ENCODE results near the gene NCBP2L.

GRCh38 chrX:107780525-107780924 lies 3.0 kb downstream of the NCBP2L start:
- TF ChIP-seq, protein P1, sequence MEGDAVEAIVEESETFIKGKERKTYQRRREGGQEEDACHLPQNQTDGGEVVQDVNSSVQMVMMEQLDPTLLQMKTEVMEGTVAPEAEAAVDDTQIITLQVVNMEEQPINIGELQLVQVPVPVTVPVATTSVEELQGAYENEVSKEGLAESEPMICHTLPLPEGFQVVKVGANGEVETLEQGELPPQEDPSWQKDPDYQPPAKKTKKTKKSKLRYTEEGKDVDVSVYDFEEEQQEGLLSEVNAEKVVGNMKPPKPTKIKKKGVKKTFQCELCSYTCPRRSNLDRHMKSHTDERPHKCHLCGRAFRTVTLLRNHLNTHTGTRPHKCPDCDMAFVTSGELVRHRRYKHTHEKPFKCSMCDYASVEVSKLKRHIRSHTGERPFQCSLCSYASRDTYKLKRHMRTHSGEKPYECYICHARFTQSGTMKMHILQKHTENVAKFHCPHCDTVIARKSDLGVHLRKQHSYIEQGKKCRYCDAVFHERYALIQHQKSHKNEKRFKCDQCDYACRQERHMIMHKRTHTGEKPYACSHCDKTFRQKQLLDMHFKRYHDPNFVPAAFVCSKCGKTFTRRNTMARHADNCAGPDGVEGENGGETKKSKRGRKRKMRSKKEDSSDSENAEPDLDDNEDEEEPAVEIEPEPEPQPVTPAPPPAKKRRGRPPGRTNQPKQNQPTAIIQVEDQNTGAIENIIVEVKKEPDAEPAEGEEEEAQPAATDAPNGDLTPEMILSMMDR (tag by site-specific recombination; IDR thresholded peaks at IDR 0.05): no peak
- TF ChIP-seq MZF1 (tag by site-specific recombination; IDR thresholded peaks at IDR 0.05; ENCODE audit: borderline replicate concordance): no peak
- no peak for TF ChIP-seq PRDM6 (tag by site-specific recombination; IDR thresholded peaks at IDR 0.05)
- no peak for TF ChIP-seq ZNF785 (tag by site-specific recombination; IDR thresholded peaks at IDR 0.05)
- no peak for TF ChIP-seq TCF7L2 (IDR thresholded peaks at IDR 0.05; ENCODE audit: borderline replicate concordance, low read depth, low read length)
- no peak for TF ChIP-seq ZNF48 (tag by site-specific recombination; IDR thresholded peaks at IDR 0.05)
- no peak for TF ChIP-seq ZNF747 (tag by site-specific recombination; IDR thresholded peaks at IDR 0.05)
- TF ChIP-seq ZNF175 (tag by site-specific recombination; IDR thresholded peaks at IDR 0.05): no peak
- TF ChIP-seq ZBTB7A (tag by site-specific recombination; IDR thresholded peaks at IDR 0.05; ENCODE audit: low read depth): no peak
- TF ChIP-seq, protein P2, sequence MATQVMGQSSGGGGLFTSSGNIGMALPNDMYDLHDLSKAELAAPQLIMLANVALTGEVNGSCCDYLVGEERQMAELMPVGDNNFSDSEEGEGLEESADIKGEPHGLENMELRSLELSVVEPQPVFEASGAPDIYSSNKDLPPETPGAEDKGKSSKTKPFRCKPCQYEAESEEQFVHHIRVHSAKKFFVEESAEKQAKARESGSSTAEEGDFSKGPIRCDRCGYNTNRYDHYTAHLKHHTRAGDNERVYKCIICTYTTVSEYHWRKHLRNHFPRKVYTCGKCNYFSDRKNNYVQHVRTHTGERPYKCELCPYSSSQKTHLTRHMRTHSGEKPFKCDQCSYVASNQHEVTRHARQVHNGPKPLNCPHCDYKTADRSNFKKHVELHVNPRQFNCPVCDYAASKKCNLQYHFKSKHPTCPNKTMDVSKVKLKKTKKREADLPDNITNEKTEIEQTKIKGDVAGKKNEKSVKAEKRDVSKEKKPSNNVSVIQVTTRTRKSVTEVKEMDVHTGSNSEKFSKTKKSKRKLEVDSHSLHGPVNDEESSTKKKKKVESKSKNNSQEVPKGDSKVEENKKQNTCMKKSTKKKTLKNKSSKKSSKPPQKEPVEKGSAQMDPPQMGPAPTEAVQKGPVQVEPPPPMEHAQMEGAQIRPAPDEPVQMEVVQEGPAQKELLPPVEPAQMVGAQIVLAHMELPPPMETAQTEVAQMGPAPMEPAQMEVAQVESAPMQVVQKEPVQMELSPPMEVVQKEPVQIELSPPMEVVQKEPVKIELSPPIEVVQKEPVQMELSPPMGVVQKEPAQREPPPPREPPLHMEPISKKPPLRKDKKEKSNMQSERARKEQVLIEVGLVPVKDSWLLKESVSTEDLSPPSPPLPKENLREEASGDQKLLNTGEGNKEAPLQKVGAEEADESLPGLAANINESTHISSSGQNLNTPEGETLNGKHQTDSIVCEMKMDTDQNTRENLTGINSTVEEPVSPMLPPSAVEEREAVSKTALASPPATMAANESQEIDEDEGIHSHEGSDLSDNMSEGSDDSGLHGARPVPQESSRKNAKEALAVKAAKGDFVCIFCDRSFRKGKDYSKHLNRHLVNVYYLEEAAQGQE (tag by site-specific recombination; IDR thresholded peaks at IDR 0.05): no peak
